HG02981 (cell line): ENCODE data around the gene ACAP3.

Source experiments
- ATAC-seq: cut with Tn5 transposase; IDR thresholded peaks from one replicate; pipeline ENCODE4 v1.9.1; 2021; ENCODE audit warnings: mild to moderate bottlenecking, moderate library complexity; ENCODE audit not compliant: unreplicated experiment

The ACAP3 gene

GRCh38 chr1:1345860-1346500 lies 38.2 kb upstream of the ACAP3 start:
- no peak for ATAC-seq

GRCh38 chr1:1345384-1345783 lies 37.7 kb upstream of the ACAP3 start:
- no peak for ATAC-seq

GRCh38 chr1:1344655-1345361 lies 37.1 kb upstream of the ACAP3 start:
- ATAC-seq: no peak

GRCh38 chr1:1343811-1344421 lies 36.2 kb upstream of the ACAP3 start:
- ATAC-seq: no peak

- no peak for ATAC-seq
Observed at GRCh38 chr1:1342584-1343115, 34.9 kb upstream of the ACAP3 start.

GRCh38 chr1:1342061-1342562 lies 34.4 kb upstream of the ACAP3 start:
- no peak for ATAC-seq

- ATAC-seq: no peak
Observed at GRCh38 chr1:1341549-1342021, 33.9 kb upstream of the ACAP3 start.

- ATAC-seq: no peak
Observed at GRCh38 chr1:1340791-1341548, 33.2 kb upstream of the ACAP3 start.

GRCh38 chr1:1340185-1340584 lies 32.5 kb upstream of the ACAP3 start:
- ATAC-seq: no peak

GRCh38 chr1:1338278-1338677 lies 30.5 kb upstream of the ACAP3 start:
- ATAC-seq: no peak

GRCh38 chr1:1337793-1338147 lies 30.0 kb upstream of the ACAP3 start:
- ATAC-seq: no peak

GRCh38 chr1:1336931-1337792 lies 29.4 kb upstream of the ACAP3 start:
- ATAC-seq: no peak

GRCh38 chr1:1336446-1336845 lies 28.7 kb upstream of the ACAP3 start:
- no peak for ATAC-seq

GRCh38 chr1:1335792-1336248 lies 28.1 kb upstream of the ACAP3 start:
- no peak for ATAC-seq

GRCh38 chr1:1335283-1335682 lies 27.6 kb upstream of the ACAP3 start:
- ATAC-seq: no peak

- ATAC-seq: no peak
Observed at GRCh38 chr1:1334835-1335234, 27.1 kb upstream of the ACAP3 start.

GRCh38 chr1:1333551-1334241 lies 26.0 kb upstream of the ACAP3 start:
- ATAC-seq: no peak

- ATAC-seq: no peak
Observed at GRCh38 chr1:1332774-1333480, 25.2 kb upstream of the ACAP3 start.
